Endothelial cell of umbilical vein (primary cell): ENCODE results near the gene MAP4K5. TPM values are rescaled to one million over a fixed set of nuclear protein-coding genes. Genes with fewer than 3 reads are reported as not detected.

Experiments
- BruUV-seq: library from RNA; stranded (reverse); fragments of 400-500 nt; replicated peaks from 2 replicates; lab custom pipeline; 2021; lab: Mats Ljungman, UMichigan
- CTCF ChIA-PET: fragments of 300-600, 350-600 bp; sonication (Branson Sonifier 250); formaldehyde crosslinking; loops from one replicate; lab custom pipeline; 2021; ENCODE audit warnings: antibody characterized with exemption, inconsistent platforms; lab: Charles Lee
- POLR2A ChIA-PET: fragments of 300-600, 350-600 bp; sonication (Branson Sonifier 250); formaldehyde crosslinking; loops from one replicate; lab custom pipeline; 2021; ENCODE audit warnings: antibody characterized with exemption, inconsistent platforms; lab: Charles Lee
- DNase-seq: peaks from one replicate; pipeline ENCODE4 v3.0.0-alpha.2; 2011; ENCODE audit warnings: low read depth, low spot score
- FAIRE-seq: peaks from 2 replicates; lab custom pipeline; 2011; peaks lifted over from hg19 to GRCh38; lab: Jason Lieb, UNC
- H2AFZ ChIP-seq: 2 replicates; pipeline ENCODE4 v1.6.0; 2012; ENCODE audit warnings: low read depth, low read length, control low read depth, inconsistent platforms
- H3K27ac ChIP-seq: 2 replicates; pipeline ENCODE4 v1.5.1; 2011; ENCODE audit warnings: low read depth, mild to moderate bottlenecking, control low read depth, low read length, moderate library complexity; ENCODE audit not compliant: insufficient read depth
- H3K27me3 ChIP-seq, 2 experiments: 2 replicates each; pipeline versions ENCODE4 v1.6.0 to v1.6.1; 2011; ENCODE audit warnings: low read length in 2 of 2, mixed read lengths in 1 of 2; ENCODE audit not compliant: control insufficient read depth in 2 of 2, insufficient read depth in 2 of 2
- H3K36me3 ChIP-seq, 2 experiments: 2 replicates in 1 of 2; 3 replicates in 1 of 2; pipeline ENCODE4 v1.5.1; 2011; ENCODE audit warnings: low read length in 2 of 2, mild to moderate bottlenecking in 1 of 2, moderate library complexity in 1 of 2; ENCODE audit not compliant: control insufficient read depth in 2 of 2, insufficient read depth in 2 of 2; ENCODE audit errors: extremely low read depth in 1 of 2
- H3K4me1 ChIP-seq: 3 replicates; pipeline ENCODE4 v1.5.1; 2011; ENCODE audit warnings: mild to moderate bottlenecking, low read length; ENCODE audit not compliant: control insufficient read depth, insufficient read depth; ENCODE audit errors: extremely low read depth
- H3K4me2 ChIP-seq: 2 replicates; pipeline ENCODE4 v1.6.1; 2011; ENCODE audit warnings: low read length, control low read depth, mixed read lengths; ENCODE audit not compliant: insufficient read depth
- H3K4me3 ChIP-seq, 3 experiments: fragments of 200-600 bp in 1 of 3; sonication (generic), shearing (Covaris generic) in 1 of 3; replicated peaks in 1 of 3; 2 replicates each; pipeline ENCODE4 v1.5.1; 2011 to 2016; ENCODE audit warnings: control low read depth in 3 of 3, low read length in 3 of 3, mild to moderate bottlenecking in 2 of 3, inconsistent platforms in 1 of 3, low read depth in 1 of 3, moderate library complexity in 1 of 3; ENCODE audit not compliant: insufficient read depth in 1 of 3
- H3K79me2 ChIP-seq: 2 replicates; pipeline ENCODE4 v1.6.0; 2012; ENCODE audit warnings: low read length, inconsistent platforms; ENCODE audit not compliant: control insufficient read depth, insufficient read depth
- H3K9ac ChIP-seq: replicated peaks from 2 replicates; pipeline ENCODE3; 2011; ENCODE audit warnings: low read length, control low read depth; ENCODE audit not compliant: insufficient read depth; ENCODE audit errors: extremely low read depth
- H3K9me1 ChIP-seq: replicated peaks from 3 replicates; pipeline ENCODE4 v1.6.0; 2011; ENCODE audit warnings: mild to moderate bottlenecking, low read length; ENCODE audit not compliant: control insufficient read depth, insufficient read depth; ENCODE audit errors: extremely low read depth
- H3K9me3 ChIP-seq: replicated peaks from 2 replicates; pipeline ENCODE4 v1.5.1; 2012; ENCODE audit warnings: low read length, inconsistent platforms; ENCODE audit not compliant: control insufficient read depth, insufficient read depth
- H4K20me1 ChIP-seq: replicated peaks from 2 replicates; pipeline ENCODE3; 2011; ENCODE audit warnings: mild to moderate bottlenecking, low read length; ENCODE audit not compliant: control insufficient read depth, insufficient read depth; ENCODE audit errors: extremely low read depth
- EZH2 ChIP-seq: IDR thresholded peaks from 2 replicates; pipeline ENCODE4 v1.6.1; 2012; ENCODE audit warnings: borderline replicate concordance, low read depth, mild to moderate bottlenecking, moderate library complexity, low read length, inconsistent platforms; ENCODE audit not compliant: severe bottlenecking
- FOS ChIP-seq: IDR thresholded peaks from 2 replicates; pipeline ENCODE4 v1.6.1; 2011; ENCODE audit warnings: mild to moderate bottlenecking, low read length, moderate library complexity, borderline replicate concordance; ENCODE audit not compliant: insufficient read depth
- GATA2 ChIP-seq: IDR thresholded peaks from 2 replicates; pipeline ENCODE4 v1.7.0; 2011; ENCODE audit warnings: low read depth, mild to moderate bottlenecking, moderate library complexity, mixed read lengths, low read length; ENCODE audit not compliant: insufficient read length, insufficient read depth
- MYC ChIP-seq: IDR thresholded peaks from one replicate; pipeline ENCODE4 v1.6.1; 2011; ENCODE audit warnings: mild to moderate bottlenecking, low read depth, low read length
- POLR2A ChIP-seq: IDR thresholded peaks from 2 replicates; pipeline ENCODE4 v1.6.1; 2012; ENCODE audit warnings: low read depth, mild to moderate bottlenecking, control low read depth, low read length
- dilution Hi-C: fragments of 300-500 bp; cut with MboI; formaldehyde crosslinking; loops from one replicate; pipeline ENCODE4 v1.15.0; 2019; ENCODE audit warnings: low sequenced_read_pairs; ENCODE audit not compliant: extremely low pct_ligation_motif_present
- intact Hi-C: fragments of 100-400 bp; cut with micrococcal nuclease; formaldehyde crosslinking; loops from one replicate; pipeline ENCODE4 v1.10.0; 2022
- polyA plus RNA-seq, 4 experiments: library from polyadenylated mRNA; depleted of rRNA in 3 of 4; stranded (reverse) in 3 of 4; unstranded in 1 of 4; fragments of >200 nt; gene quantifications; 2 replicates each; pipeline versions ENCODE4 v1.2.1 to v1.2.3, GENCODE V29; 2011 to 2012; ENCODE audit warnings: missing spikeins in 1 of 4
- total RNA-seq: library from RNA; stranded (reverse); gene quantifications from 2 replicates; pipeline ENCODE4 v1.2.3, GENCODE V29; 2021

The MAP4K5 gene
- total and polyA plus RNA-seq, 2 donors (not counting 3 experiments of a cell fraction or from before 2014, with no cell fraction given): 17.4 to 73.7 TPM

DNA sequence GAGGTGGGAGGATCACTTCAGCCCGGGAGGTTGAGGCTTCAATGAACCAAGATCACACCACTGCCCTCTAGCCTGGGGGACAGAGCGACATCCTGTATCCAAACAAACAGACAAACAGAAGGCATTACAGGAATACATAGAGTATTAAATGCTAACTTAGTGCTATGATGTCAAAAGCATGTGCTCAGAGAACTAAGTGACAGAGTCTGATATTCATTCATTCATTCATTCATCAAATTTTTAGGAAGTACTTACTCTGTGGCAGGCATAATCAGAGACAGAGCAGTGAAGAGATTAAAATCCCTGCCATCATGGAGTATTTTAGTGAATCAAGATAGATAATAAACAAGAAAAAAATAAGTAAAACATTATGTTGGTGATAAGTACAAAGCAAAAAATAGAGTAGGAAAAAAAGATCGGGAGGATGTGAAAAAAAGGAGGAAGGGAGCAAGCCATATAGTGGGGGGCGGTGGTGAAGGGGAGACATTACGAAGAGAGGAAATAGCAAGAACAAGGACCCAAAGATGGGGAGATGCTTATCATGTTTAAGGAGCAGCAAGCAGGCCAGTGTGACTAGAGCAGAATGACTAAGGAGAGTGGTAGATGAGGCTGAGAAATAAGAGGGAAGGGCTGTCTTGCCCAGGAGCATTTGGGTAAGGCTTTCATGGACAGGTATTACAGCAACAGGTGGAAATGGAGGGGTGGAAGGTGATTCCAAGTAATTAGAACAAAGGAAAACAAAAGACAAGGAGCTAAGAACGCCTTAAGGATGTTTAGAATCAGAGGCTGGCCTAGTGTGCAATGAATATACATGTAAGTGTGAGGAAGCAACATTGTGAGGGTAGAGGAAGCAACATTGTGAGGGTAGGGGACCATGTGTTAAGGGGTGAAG, 2.8 kb downstream of the MAP4K5 start:
- BruUV-seq: no TSS peak
- Histone ChIP-seq H3K9me1 (no peaks in the 10 kb centered on the region), H3K27ac (peak overlapping the region; percentile 82), H2AFZ (no peak overlapping the region), H4K20me1 (no peaks in the 10 kb centered on the region), H3K4me1 (peaks cover 39% of the 10 kb centered on the region), H3K9me3 (no peaks in the 10 kb centered on the region), H3K27me3 (no peaks in the 10 kb centered on the region), H3K36me3 (no peaks in the 10 kb centered on the region), H3K79me2 (peaks cover 76% of the 10 kb centered on the region), H3K9ac (peak overlapping the region; percentile 89), H3K4me2 (peak overlapping the region; percentile 98), H3K4me3 (peak overlapping the region in 2 of 3 experiments; percentile 3 to 98)
- ChIA-PET POLR2A (no interaction called here), CTCF (interaction anchor here (0.6 to 1.7 kb wide), 6 partner anchors 91 to 246 kb away, joined by 3 to 13 read pairs (median 4); no protein-coding TSS in a partner anchor)
- intact Hi-C loops: loop anchor here (2.0 to 5.0 kb wide), 3 partner anchors 87 to 762 kb away; partner anchors contain the start of gene KLHDC2
- dilution Hi-C loops: no loop called here
- FAIRE-seq (peak; percentile 8), DNase-seq (peak; percentile 30)
- TF ChIP-seq GATA2: peak; percentile 70
- no peak for TF ChIP-seq POLR2A

DNA sequence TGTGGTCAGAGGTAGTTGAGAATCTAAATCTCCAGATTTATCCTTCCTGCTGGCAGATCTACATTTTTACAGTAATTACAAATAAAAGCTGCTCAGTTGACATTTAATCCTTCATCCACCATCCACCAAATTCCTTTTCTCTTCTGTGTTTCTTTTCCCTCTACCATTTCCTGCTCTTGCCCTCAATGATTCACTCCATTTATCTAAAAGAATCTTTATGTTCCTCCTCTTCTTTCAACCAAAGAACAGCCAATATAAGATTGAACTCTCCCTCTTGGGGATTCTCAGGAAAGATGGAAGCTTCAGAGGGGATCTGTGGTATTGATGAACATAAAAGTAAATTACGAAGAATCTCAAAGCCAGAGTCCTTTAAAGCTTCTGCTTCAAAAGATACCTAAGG, 4.4 kb downstream of the MAP4K5 start:
- CTCF ChIA-PET: interaction anchor here (0.7 to 1.7 kb wide), 6 partner anchors 89 to 245 kb away, joined by 4 to 13 read pairs (median 4); no protein-coding TSS in a partner anchor
- H3K4me2 ChIP-seq: peak overlapping the region; percentile 49
- intact Hi-C loops: no loop called here
- peak; percentile 7 for TF ChIP-seq FOS
- TF ChIP-seq GATA2: peak; percentile 33
- TF ChIP-seq MYC: no peak
- no peak for TF ChIP-seq EZH2
- no peaks in the 10 kb centered on the region for H3K27me3 ChIP-seq
- H3K9me1 ChIP-seq: no peaks in the 10 kb centered on the region
- H3K27ac ChIP-seq: peak overlapping the region; percentile 15
- dilution Hi-C loops: no loop called here
- DNase-seq: peak; percentile 26
- H3K4me1 ChIP-seq: peaks cover 49% of the 10 kb centered on the region
- H3K4me3 ChIP-seq: no peak overlapping the region
- H4K20me1 ChIP-seq: no peaks in the 10 kb centered on the region
- no peak overlapping the region for H3K9ac ChIP-seq
- no peaks in the 10 kb centered on the region for H3K36me3 ChIP-seq
- POLR2A ChIA-PET: no interaction called here
- no peak overlapping the region for H2AFZ ChIP-seq
- no TSS peak for BruUV-seq
- FAIRE-seq: no peak
- H3K79me2 ChIP-seq: peaks cover 91% of the 10 kb centered on the region
- H3K9me3 ChIP-seq: no peaks in the 10 kb centered on the region
